HG03139 (cell line): Measurements from ENCODE around the gene PI4K2B.
A peak's percentile ranks its signal among the peaks of the same experiment; 100 is the strongest.
"Not testable (repeated sequence)": the region's sequence is repeated elsewhere in the genome, so short reads cannot be mapped to it uniquely, and the experiment has no call there.

Experiments used
- ATAC-seq: cut with Tn5 transposase; IDR thresholded peaks from one replicate; pipeline ENCODE4 v1.9.1; 2021; ENCODE audit not compliant: unreplicated experiment

Gene PI4K2B

GRCh38 chr4:25233737-25234389 lies at the start of gene PI4K2B:
TSS of gene PI4K2B (plus strand) at chr4:25234033. CDS start at chr4:25234164, 131 bp downstream.
- ATAC-seq: peak; percentile 73

DNA sequence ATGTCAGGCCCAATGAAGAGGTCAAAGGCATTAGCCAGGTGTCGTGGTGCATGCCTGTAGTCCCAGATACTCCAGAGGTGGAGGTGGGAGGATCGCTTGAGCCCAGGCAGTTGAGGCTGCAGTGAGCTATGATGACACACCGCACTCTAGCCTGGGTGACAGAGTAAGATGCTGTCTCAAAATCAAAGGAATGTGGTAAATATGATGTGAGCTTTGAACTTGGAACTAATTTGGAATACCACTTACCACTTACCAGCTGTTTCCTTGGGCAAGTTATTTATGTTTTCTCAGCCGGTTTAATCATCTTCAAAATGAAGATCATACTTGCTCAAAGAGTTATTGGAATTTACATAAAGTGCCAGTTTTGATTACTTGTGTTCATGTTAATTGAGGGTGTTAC lies 49.8 kb upstream of the PI4K2B start:
- no peak for ATAC-seq

GRCh38 chr4:25190407-25190806 lies 43.4 kb upstream of the PI4K2B start:
- no peak for ATAC-seq

DNA sequence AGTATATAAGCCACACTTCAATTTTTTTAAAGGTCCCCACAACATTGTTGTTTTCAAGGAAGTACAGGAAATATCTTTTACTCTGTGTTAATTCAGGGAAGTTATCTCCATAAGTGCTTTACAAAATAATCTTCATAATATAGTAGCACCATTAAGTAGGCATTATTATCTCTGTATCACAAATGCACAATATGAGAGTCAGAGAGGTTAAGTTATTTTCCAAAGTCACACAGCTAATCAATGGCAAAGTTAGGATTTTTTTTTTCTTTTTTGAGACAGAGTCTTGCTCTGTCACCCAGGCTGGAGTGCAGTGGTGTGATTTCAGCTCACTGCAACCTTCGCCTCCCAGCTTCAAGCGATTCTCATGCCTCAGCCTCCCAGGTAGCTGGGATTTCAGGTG lies 35.1 kb upstream of the PI4K2B start:
- no peak for ATAC-seq

- ATAC-seq: no peak
These were observed 25.8 kb upstream of the PI4K2B start for GRCh38 chr4:25207997-25208396.

DNA sequence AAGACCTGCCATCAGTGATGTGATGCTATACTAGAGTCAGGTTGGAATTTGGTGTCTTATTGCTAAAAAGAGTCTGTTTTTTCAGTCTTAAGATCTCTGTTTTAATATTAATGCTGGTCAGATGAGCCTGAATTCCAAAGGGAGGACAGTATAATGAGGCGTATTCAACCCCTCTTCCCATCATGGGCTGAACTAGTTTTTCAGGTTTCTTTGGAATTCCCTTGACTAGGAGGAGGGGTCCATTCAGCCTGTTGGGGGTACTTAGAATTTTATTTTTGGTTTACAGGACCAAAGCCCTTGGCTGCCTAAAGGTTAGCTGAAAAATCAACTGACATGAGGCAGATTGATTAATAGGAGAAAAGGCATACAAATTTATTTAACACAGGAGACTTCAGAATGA lies 24.1 kb upstream of the PI4K2B start:
- no peak for ATAC-seq

DNA sequence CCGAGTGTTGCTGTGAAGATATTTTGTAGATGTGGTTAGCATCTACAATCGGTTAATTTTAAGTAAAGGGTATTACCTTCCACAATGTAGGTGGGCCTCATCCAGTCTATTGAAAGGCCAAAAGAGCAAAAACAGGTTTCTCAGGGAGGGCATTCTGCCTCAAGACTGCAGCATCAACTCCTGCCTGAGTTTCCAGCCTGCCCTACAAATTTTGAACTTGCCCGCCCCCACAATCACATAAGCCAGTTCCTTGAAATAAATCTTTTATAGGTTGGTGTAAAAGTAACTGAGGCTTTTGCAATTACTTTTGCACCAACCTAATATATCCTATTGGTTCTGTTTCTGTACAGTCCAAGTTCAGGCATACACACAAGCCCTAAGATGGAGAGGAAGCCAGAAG lies 22.1 kb upstream of the PI4K2B start:
- no peak for ATAC-seq

GRCh38 chr4:25212822-25213221 lies 21.0 kb upstream of the PI4K2B start:
- ATAC-seq: no peak

- ATAC-seq: no peak
These were observed 20.4 kb upstream of the PI4K2B start for GRCh38 chr4:25213347-25213979.

- ATAC-seq: not testable (repeated sequence)
These were observed 19.1 kb upstream of the PI4K2B start for GRCh38 chr4:25214750-25215149.

- ATAC-seq: no peak
These were observed 18.3 kb upstream of the PI4K2B start for GRCh38 chr4:25215511-25215910.

DNA sequence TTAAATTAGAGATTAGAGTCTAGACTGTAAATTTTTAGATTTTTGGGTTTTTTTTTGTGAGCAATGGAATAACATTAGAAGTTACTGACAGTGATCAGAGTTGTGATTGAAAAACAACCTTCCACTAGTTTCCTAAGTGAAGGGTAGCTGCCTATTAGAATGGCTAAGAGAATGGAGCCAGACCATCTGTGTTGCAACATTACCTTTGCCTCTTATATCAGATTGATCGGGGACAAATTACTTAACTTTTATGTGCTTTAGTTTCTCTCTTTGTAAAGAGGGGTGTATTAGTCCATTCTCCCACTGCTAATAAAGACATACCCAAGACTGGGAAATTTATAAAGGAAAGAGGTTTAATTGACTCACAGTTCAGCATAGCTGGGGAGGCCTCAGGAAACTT lies 12.5 kb upstream of the PI4K2B start:
- ATAC-seq: no peak

DNA sequence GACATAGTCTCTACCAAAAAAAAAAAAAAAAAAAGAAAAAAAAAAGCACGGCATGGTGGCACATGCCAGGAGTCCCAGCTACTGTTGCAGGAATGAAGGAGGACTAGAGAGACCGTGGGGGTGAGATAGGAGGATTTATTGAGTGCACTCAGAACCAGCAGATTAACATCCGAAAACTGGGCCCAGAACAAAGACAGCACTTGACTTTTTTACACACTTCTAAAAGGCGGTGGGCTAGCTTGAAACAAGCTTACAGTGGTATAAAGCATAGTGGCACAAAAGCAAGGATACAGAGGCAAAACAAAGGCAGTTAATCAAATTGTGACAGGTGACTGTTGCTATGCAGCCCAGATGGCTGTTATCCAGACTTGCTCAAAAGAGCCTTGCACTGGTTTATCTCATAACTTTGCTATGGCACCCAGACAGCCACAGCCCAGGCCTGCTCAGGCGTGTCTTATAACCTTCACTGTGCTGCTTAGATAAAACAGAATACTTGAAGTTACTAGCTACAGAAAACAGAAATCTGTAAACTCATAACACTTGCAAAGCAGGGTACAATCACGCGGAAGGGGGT lies 9.9 kb upstream of the PI4K2B start:
- ATAC-seq: no peak

- ATAC-seq: no peak
These were observed 4.0 kb upstream of the PI4K2B start for GRCh38 chr4:25229804-25230203.

GRCh38 chr4:25233194-25233593 lies 639 bp upstream of the PI4K2B start:
- ATAC-seq: no peak

GRCh38 chr4:25234390-25235370 lies 847 bp downstream of the PI4K2B start:
- ATAC-seq: peak; percentile 46

DNA sequence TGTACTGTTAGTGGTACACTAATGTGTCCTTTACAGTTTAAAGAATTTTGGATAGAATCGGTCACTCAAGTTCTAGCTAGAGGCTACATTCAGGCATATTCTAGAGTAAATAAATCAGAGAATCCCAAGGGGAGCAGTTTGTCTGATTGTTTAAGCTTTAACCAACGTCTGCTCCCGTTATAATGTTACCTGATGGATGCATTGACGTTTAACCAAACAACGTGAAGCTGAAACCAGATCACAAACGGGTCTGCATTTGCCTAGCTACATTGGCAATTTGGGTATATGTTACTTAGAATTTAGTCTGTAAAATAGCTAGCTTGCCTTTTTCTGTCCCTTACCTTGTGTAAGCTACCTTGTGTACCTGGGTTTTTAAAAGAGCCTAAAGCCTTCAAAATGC lies 1.6 kb downstream of the PI4K2B start:
- no peak for ATAC-seq

DNA sequence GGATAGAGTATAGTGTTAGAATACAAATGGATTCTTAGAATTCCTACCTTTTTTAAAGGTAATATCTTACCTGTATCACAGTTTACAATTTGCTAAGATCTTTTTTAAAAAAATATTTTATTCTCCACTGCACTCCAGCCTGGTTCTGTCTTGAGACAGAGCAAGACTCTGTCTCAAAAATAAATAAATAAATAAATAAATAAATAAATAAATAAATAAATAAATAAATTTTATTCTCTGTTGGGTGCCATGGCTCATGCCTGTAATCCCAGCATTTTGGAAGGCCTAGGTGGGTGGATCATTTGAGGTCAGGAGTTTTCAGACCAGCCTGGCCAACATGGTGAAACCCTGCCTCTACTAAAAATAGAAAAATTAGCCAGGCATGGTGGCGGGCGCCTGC lies 2.2 kb downstream of the PI4K2B start:
- not testable (repeated sequence) for ATAC-seq

DNA sequence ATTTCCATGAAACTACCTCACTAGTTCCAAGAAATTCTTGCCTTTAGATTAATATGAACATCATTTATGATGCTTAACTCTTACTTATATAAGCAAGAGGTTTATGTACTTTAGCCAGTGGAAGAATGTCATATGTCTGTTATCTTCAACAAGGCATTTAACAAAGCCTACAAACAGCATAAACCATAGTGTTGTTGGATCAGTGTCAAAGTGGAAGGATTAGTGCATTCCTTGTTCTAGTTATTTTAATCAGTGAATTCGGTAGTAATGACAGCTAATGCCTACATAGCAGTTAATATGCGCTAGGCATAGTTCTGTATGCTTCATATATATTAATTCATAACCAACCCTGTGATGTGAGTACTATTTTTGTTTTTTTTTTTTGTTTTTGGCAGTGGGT lies 3.1 kb downstream of the PI4K2B start:
- no peak for ATAC-seq

DNA sequence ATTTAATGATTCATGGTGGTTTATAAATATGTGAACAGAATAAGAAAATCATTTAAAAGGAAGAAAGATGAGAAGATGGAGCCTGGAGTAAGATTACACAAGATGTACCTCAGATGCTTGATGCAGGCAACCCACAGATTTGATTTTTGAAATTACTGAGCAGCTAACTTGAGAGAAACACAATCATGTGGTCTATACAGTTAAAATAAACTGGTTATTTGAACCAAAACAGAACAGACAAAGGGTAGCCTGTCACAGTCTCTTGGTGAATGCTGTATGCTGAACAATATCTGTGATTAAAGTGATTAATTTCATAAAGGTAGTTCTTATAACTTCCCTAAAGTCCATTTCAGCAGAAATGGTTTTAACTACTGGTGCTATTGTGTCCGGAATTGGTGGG lies 4.2 kb downstream of the PI4K2B start:
- ATAC-seq: no peak

- not testable (repeated sequence) for ATAC-seq
These were observed 5.7 kb downstream of the PI4K2B start for GRCh38 chr4:25239528-25239927.
